HG03066 (cell line): ENCODE measurements around the gene LPCAT2.

Source experiments
- ATAC-seq: cut with Tn5 transposase; IDR thresholded peaks from one replicate; pipeline ENCODE4 v1.9.1; 2021; ENCODE audit warnings: low read depth; ENCODE audit not compliant: unreplicated experiment

The LPCAT2 gene

GRCh38 chr16:55501549-55502322 lies 7.1 kb upstream of the LPCAT2 start:
- no peak for ATAC-seq

- no peak for ATAC-seq
Observed at GRCh38 chr16:55502801-55503366, 6.0 kb upstream of the LPCAT2 start.

- no peak for ATAC-seq
Observed at GRCh38 chr16:55503726-55504550, 4.9 kb upstream of the LPCAT2 start.

GRCh38 chr16:55505333-55506015 lies 3.4 kb upstream of the LPCAT2 start:
- no peak for ATAC-seq

- ATAC-seq = no peak
Observed at GRCh38 chr16:55506083-55506482, 2.8 kb upstream of the LPCAT2 start.

GRCh38 chr16:55506708-55507107 lies 2.2 kb upstream of the LPCAT2 start:
- ATAC-seq = no peak

GRCh38 chr16:55508271-55508921 lies 476 bp upstream of the LPCAT2 start:
- ATAC-seq = no peak

- ATAC-seq = no peak
Observed at GRCh38 chr16:55510185-55510805, 1.4 kb downstream of the LPCAT2 start.

- ATAC-seq = no peak
Observed at GRCh38 chr16:55512941-55513340, 4.1 kb downstream of the LPCAT2 start.

GRCh38 chr16:55513616-55514015 lies 4.7 kb downstream of the LPCAT2 start:
- no peak for ATAC-seq

- ATAC-seq = no peak
Observed at GRCh38 chr16:55515111-55515510, 6.2 kb downstream of the LPCAT2 start.

GRCh38 chr16:55521792-55522191 lies 12.9 kb downstream of the LPCAT2 start:
- ATAC-seq = no peak

- no peak for ATAC-seq
Observed at GRCh38 chr16:55526441-55526840, 17.6 kb downstream of the LPCAT2 start.

- ATAC-seq = no peak
Observed at GRCh38 chr16:55527885-55528284, 19.0 kb downstream of the LPCAT2 start.

- no peak for ATAC-seq
Observed at GRCh38 chr16:55529018-55529417, 20.1 kb downstream of the LPCAT2 start.

GRCh38 chr16:55530316-55530856 lies 21.5 kb downstream of the LPCAT2 start:
- no peak for ATAC-seq

- no peak for ATAC-seq
Observed at GRCh38 chr16:55532227-55532626, 23.4 kb downstream of the LPCAT2 start.

- no peak for ATAC-seq
Observed at GRCh38 chr16:55534756-55535155, 25.9 kb downstream of the LPCAT2 start.

- no peak for ATAC-seq
Observed at GRCh38 chr16:55539049-55539448, 30.2 kb downstream of the LPCAT2 start.

- no peak for ATAC-seq
Observed at GRCh38 chr16:55539488-55539887, 30.6 kb downstream of the LPCAT2 start.
